ENCODE data around the gene DEPP1. TPM values are rescaled to one million over a fixed set of nuclear protein-coding genes. Genes with fewer than 3 reads are reported as not detected.

Gene DEPP1
- total and polyA plus RNA-seq, 10 of the 15 experiments (the other 5 are each of a cell fraction or from before 2014, with no cell fraction given), result 1.7 to 12.1 (median 7.3) TPM

DNA sequence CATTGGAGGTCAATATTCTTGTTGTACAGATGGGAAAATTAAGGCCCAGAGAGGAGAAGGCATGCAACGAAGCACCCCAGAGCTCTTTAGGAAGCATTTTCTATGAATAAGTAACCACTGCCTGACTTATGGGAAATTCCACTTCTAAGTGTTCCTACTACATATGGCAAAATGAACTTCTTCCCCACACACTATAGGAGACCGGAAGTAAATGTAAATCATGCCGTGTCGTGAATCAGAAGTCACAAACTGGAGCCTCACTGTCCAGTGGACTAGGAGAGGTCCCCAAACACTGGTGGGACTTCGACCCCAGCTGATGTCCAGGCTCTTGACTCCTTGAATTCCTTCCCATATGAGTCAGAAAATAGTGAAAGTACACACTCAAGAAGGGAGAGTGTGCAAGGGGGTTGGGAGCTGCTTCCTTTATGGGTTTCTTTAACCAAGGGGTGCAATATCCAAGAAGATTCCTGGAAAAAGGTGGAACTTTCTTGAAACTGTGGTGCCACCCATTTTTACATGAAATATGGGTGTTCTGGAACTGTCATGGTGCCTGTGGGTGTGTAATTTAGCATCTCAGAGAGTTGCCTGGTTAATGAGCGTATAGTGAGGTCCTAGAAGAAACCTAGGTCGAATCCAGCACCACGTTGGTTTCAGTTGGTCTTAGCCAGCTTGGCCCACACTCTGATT lies 12.3 kb downstream of the DEPP1 start:
- intact Hi-C loops (cut with micrococcal nuclease; ENCODE audit: unreplicated experiment), result loop anchor here (1.0 to 10.0 kb wide), 4 partner anchors 9 to 1821 kb away; partner anchors contain the start of gene ALOX5
- H3K79me2 ChIP-seq (ENCODE audit: control insufficient read depth, insufficient read depth, low read length), result peaks cover 23% of the 10 kb centered on the region
- FAIRE-seq (no peak), DNase-seq (ENCODE audit: low read depth, low spot score) (no peak), ATAC-seq (peak; percentile 20)
- peaks cover 75% of the 10 kb centered on the region for H3K4me1 ChIP-seq (ENCODE audit: control insufficient read depth, insufficient read depth, low read length)
- 23% methylated on average over 8 of the region's 8 CpGs for WGBS (ENCODE audit: insufficient coverage, insufficient replicate concordance, low lambda C conversion rate, missing lambda C conversion rate)
- H4K20me1 ChIP-seq (ENCODE audit: control insufficient read depth, insufficient read depth), result no peaks in the 10 kb centered on the region
- peak overlapping the region; percentile 40; the same call in 1 of the 2 replicates for H3K9ac ChIP-seq (ENCODE audit: control insufficient read depth, insufficient read depth, low read length)
- H3K9me3 ChIP-seq (replicated peaks; ENCODE audit: control insufficient read depth, insufficient read depth, low read length), result no peaks in the 10 kb centered on the region
- H3K36me3 ChIP-seq (ENCODE audit: control insufficient read depth in 2 of 2, insufficient read depth in 2 of 2, low read length in 1 of 2), result peaks cover 0 to 4% of the 10 kb centered on the region in 2 experiments; a peak in 2 of 4 replicates
- in situ Hi-C loops (cut with MboI), result loop anchor here (10.0 to 25.0 kb wide), 2 partner anchors 1561 to 1804 kb away; partner anchors contain the start of gene HNRNPF
- POLR2A ChIA-PET, result interaction anchor here (0.6 to 14.0 kb wide), 7 partner anchors 8 to 70 kb away, joined by 3 to 174 read pairs (median 3); partner anchors contain the start of gene DEPP1
- BruUV-seq (replicated peaks), result no TSS peak
- peak overlapping the region; percentile 82 for H3K4me2 ChIP-seq (ENCODE audit: control insufficient read depth, insufficient read depth)
- CTCF ChIA-PET, result interaction anchor here (0.6 to 9.1 kb wide), 15 partner anchors 8 to 1547 kb away, joined by 3 to 116 read pairs (median 4); no protein-coding TSS in a partner anchor
- RAD21 ChIA-PET (ENCODE audit: unreplicated experiment), result interaction anchor here (1.2 to 9.2 kb wide), 6 partner anchors 7 to 34 kb away, joined by 3 to 124 read pairs (median 44); partner anchors contain the start of genes DEPP1 and ZNF22
- H2AFZ ChIP-seq (ENCODE audit: control insufficient read depth, low read depth, low read length), result peak overlapping the region; percentile 67
- H3K4me3 ChIP-seq, result peak overlapping the region; percentile 50; the same call in 1 of the 2 replicates
- no peaks in the 10 kb centered on the region for H3K27me3 ChIP-seq (replicated peaks in 1 of 2; ENCODE audit: control insufficient read depth in 2 of 2, insufficient read depth in 2 of 2, low read length in 1 of 2)
- SMC1A ChIA-PET (ENCODE audit: uncharacterized antibody, unreplicated experiment), result interaction anchor here (0.8 to 9.3 kb wide), 11 partner anchors 9 to 40 kb away, joined by 3 to 147 read pairs (median 5); partner anchors contain the start of genes DEPP1 and ZNF22
- peak overlapping the region; percentile 85 for H3K27ac ChIP-seq (ENCODE audit: control insufficient read depth, insufficient read depth)
- TF ChIP-seq EED (IDR thresholded peaks at IDR 0.05; ENCODE audit: low read depth) (peak; percentile 74), POLR2AphosphoS5 (IDR thresholded peaks at IDR 0.05; ENCODE audit: low read length) (0 out of 2 replicates have a peak, but pooled peaks have one; percentile 64), EZH2 (IDR thresholded peaks at IDR 0.05; ENCODE audit: borderline replicate concordance, control insufficient read depth, low read depth, low read length) (no peak), IRF4 (IDR thresholded peaks at IDR 0.05; ENCODE audit: low read depth, low read length) (no peak), IKZF1 (conservative IDR thresholded peaks at IDR 0.05) (peak; percentile 70), RAD21 (IDR thresholded peaks at IDR 0.05; ENCODE audit: insufficient read depth, low read depth, low read length) (no peak), CBX3 (IDR thresholded peaks at IDR 0.05; ENCODE audit: borderline replicate concordance, low read depth) (no peak), POLR2A (IDR thresholded peaks at IDR 0.05; ENCODE audit: low read depth, low read length) (no peak), SMAD5 (IDR thresholded peaks at IDR 0.05; ENCODE audit: low read depth) (peak; percentile 5; the same call in 1 of the 2 replicates), IKZF2 (IDR thresholded peaks at IDR 0.05) (peak; percentile 65 to 76), ZSCAN29 (IDR thresholded peaks at IDR 0.05) (no peak), MEF2B (IDR thresholded peaks at IDR 0.05; ENCODE audit: partially characterized antibody, poor library complexity, severe bottlenecking) (peak; percentile 3), CEBPB (IDR thresholded peaks at IDR 0.05; ENCODE audit: borderline replicate concordance in 1 of 2, low read depth in 2 of 2, low read length in 2 of 2) (no peak), JUNB (IDR thresholded peaks at IDR 0.05) (peak; percentile 32; the same call in 1 of the 2 replicates), BACH1 (IDR thresholded peaks at IDR 0.05; ENCODE audit: borderline replicate concordance) (no peak)
- TF ChIP-seq, protein P1, sequence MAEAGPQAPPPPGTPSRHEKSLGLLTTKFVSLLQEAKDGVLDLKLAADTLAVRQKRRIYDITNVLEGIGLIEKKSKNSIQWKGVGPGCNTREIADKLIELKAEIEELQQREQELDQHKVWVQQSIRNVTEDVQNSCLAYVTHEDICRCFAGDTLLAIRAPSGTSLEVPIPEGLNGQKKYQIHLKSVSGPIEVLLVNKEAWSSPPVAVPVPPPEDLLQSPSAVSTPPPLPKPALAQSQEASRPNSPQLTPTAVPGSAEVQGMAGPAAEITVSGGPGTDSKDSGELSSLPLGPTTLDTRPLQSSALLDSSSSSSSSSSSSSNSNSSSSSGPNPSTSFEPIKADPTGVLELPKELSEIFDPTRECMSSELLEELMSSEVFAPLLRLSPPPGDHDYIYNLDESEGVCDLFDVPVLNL (IDR thresholded peaks at IDR 0.05; ENCODE audit: low read depth, low read length), result no peak
- TF ChIP-seq, protein P2, sequence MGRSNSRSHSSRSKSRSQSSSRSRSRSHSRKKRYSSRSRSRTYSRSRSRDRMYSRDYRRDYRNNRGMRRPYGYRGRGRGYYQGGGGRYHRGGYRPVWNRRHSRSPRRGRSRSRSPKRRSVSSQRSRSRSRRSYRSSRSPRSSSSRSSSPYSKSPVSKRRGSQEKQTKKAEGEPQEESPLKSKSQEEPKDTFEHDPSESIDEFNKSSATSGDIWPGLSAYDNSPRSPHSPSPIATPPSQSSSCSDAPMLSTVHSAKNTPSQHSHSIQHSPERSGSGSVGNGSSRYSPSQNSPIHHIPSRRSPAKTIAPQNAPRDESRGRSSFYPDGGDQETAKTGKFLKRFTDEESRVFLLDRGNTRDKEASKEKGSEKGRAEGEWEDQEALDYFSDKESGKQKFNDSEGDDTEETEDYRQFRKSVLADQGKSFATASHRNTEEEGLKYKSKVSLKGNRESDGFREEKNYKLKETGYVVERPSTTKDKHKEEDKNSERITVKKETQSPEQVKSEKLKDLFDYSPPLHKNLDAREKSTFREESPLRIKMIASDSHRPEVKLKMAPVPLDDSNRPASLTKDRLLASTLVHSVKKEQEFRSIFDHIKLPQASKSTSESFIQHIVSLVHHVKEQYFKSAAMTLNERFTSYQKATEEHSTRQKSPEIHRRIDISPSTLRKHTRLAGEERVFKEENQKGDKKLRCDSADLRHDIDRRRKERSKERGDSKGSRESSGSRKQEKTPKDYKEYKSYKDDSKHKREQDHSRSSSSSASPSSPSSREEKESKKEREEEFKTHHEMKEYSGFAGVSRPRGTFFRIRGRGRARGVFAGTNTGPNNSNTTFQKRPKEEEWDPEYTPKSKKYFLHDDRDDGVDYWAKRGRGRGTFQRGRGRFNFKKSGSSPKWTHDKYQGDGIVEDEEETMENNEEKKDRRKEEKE (IDR thresholded peaks at IDR 0.05), result no peak
- TF ChIP-seq, protein P3, sequence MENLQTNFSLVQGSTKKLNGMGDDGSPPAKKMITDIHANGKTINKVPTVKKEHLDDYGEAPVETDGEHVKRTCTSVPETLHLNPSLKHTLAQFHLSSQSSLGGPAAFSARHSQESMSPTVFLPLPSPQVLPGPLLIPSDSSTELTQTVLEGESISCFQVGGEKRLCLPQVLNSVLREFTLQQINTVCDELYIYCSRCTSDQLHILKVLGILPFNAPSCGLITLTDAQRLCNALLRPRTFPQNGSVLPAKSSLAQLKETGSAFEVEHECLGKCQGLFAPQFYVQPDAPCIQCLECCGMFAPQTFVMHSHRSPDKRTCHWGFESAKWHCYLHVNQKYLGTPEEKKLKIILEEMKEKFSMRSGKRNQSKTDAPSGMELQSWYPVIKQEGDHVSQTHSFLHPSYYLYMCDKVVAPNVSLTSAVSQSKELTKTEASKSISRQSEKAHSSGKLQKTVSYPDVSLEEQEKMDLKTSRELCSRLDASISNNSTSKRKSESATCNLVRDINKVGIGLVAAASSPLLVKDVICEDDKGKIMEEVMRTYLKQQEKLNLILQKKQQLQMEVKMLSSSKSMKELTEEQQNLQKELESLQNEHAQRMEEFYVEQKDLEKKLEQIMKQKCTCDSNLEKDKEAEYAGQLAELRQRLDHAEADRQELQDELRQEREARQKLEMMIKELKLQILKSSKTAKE (IDR thresholded peaks at IDR 0.05; ENCODE audit: low read depth, poor library complexity, severe bottlenecking), result no peak
